GM04504 (cell line): ENCODE data around the gene NEU3.
A peak's percentile ranks its signal among the peaks of the same experiment; 100 is the strongest.
"Not testable (repeated sequence)": the region's sequence is repeated elsewhere in the genome, so short reads cannot be mapped to it uniquely, and the experiment has no call there.

ENCODE experiments used
- DNase-seq: peaks from one replicate; pipeline ENCODE4 v3.0.0-alpha.2; 2012; ENCODE audit warnings: low read depth

The NEU3 gene, protein sequence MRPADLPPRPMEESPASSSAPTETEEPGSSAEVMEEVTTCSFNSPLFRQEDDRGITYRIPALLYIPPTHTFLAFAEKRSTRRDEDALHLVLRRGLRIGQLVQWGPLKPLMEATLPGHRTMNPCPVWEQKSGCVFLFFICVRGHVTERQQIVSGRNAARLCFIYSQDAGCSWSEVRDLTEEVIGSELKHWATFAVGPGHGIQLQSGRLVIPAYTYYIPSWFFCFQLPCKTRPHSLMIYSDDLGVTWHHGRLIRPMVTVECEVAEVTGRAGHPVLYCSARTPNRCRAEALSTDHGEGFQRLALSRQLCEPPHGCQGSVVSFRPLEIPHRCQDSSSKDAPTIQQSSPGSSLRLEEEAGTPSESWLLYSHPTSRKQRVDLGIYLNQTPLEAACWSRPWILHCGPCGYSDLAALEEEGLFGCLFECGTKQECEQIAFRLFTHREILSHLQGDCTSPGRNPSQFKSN

DNA sequence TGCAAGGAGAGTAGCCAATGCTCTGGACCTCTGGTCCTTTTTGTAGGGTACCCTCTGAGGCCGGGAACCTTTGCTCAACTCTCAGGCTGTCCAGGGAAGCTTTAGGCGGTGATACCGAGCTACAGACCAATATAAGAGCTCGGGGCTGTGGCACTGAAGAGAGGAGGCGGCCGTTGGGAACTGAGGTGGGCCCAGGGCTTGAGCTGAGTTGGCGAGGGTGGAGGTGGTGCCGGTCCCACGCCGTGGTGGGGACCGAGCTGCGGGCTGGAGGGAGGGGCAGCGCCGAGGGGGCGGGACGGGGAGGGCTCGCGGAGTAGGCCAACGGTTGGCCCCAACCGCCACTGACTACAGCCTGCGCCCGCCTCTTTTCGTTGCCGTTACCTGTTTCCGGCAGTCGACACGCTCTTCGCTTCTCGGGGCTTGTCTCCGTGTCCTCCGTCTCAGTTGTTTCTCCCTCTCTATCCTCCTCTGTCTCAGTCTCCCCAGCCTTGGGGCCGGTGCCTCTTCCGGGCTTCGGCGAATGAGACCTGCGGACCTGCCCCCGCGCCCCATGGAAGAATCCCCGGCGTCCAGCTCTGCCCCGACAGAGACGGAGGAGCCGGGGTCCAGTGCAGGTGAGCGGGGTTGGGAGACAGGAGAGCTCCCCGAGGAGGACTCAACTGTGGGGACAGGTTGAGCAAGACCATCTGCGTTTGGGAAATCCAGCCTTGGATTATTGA lies at the start of gene NEU3:
TSS of gene NEU3 (plus strand) at position 393 of the 719 bp plus-strand sequence. CDS start at position 521, 128 bp downstream.
- peak; percentile 43 for DNase-seq

GRCh38 chr11:74941492-74941891 lies 47.2 kb upstream of the NEU3 start:
- DNase-seq = no peak

GRCh38 chr11:74942073-74942759 lies 46.5 kb upstream of the NEU3 start:
- DNase-seq = no peak

DNA sequence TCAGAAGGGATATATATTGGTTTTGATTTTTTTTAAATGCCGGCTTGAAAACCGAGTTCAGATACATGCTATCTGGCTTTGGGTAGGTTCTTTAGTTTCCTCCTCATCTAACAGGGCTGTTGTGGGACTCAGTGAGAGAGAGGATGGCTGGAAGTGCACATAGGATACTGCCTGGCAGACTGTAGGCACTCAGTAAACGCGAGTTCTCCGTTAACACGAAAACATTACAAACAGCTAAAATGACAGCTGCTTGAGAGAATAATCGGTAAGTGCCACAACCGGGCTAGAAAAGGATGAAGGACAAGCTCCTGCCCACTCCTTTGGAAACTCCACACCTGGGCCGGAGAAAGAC lies 40.2 kb upstream of the NEU3 start:
- DNase-seq = no peak

- DNase-seq = peak; percentile 94
Observed at GRCh38 chr11:74948898-74949752, 39.6 kb upstream of the NEU3 start, which contains the start of the genes SPCS2 and XRRA1. SPCS2 (plus strand) TSS chr11:74949266; CDS start chr11:74949286, 20 bp downstream. XRRA1 (minus strand) TSS chr11:74949091; CDS start chr11:74940878, 8,213 bp downstream.

DNA sequence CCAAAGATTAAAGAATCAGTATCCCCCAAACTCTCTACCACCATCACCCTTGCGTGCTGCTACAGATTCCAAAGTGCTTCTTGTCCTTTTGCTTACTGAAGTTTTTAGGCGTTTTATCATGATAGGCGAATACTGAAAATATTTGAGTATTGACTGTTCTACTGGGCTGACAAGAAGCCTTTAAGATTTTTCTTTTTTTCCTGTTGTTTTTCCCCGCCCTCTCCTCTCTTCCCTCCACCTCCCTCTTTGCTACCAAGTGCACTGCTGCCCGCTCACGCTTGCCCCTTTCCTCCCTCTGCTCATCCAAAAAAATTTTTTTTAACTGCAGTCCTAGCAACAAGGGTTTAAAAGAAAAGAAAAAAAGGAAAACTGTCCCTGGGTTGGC lies 39.0 kb upstream of the NEU3 start:
- no peak for DNase-seq

DNA sequence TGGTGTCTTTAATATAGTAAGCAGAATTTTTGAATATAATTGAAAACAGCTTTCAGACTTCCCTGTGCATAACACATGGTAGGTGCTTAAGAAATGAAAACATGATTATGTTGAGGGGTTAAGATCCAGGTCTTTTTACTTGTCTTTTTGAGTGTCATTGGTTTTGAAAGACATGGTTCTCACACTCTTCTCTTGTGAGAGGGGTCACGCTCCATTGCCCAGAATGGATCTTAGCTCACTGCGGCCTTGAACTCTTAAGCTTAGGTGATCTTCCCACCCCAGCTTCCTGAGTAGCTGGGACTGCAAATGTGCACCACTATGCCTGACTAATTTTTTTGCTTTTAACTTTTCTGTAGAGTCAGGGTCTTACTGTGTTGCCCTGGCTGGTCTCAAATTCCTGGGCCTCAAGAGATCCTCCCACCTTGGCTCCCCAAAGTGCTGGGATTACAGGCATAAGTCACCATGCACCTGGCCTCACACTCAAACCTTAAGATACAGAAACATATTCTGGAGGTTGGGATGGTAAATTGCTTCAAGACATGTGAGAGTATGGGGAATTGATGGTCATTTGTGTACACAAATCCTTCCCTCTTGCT lies 38.3 kb upstream of the NEU3 start:
- no peak for DNase-seq

DNA sequence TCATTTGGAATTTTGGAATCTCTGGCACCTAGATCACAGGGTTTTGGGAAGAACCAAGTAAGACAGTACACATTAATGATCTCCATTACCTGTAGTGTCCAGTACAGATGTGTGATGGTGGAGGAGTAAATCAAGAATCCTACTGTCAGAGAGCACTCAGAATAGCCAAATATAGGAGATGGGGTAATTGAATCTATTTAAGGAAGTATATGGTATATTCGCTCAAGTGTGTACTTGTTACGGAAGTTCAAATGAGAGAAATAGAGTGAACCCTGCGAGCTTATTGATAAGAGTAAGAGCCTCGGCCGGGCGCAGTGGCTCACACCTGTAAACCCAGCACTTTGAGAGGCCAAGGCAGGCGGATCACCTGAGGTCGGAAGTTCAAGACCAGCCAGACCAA lies 37.5 kb upstream of the NEU3 start:
- DNase-seq = no peak

GRCh38 chr11:74952752-74953151 lies 36.0 kb upstream of the NEU3 start:
- DNase-seq = no peak

GRCh38 chr11:74953451-74953850 lies 35.3 kb upstream of the NEU3 start:
- no peak for DNase-seq

DNA sequence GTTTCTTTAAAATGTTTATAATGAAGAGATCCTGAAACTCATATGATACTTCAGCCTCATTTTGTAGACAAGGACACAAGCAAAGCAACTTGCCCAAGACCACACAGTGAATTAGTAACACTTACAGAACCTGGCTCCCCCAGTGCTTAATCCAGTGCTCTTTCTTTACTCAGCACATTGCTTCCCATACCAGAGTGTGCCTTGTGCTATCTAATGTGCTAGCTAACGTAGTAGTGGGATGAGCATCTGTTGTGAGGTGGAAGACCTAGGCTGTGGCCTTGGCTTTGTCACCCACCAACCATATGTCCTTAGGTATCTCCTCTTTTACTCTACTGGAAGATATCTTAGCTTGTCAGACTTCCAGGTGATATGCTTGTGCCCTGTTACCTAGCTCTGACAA lies 34.5 kb upstream of the NEU3 start:
- no peak for DNase-seq

- DNase-seq = no peak
Observed at GRCh38 chr11:74956397-74957015, 32.2 kb upstream of the NEU3 start.

DNA sequence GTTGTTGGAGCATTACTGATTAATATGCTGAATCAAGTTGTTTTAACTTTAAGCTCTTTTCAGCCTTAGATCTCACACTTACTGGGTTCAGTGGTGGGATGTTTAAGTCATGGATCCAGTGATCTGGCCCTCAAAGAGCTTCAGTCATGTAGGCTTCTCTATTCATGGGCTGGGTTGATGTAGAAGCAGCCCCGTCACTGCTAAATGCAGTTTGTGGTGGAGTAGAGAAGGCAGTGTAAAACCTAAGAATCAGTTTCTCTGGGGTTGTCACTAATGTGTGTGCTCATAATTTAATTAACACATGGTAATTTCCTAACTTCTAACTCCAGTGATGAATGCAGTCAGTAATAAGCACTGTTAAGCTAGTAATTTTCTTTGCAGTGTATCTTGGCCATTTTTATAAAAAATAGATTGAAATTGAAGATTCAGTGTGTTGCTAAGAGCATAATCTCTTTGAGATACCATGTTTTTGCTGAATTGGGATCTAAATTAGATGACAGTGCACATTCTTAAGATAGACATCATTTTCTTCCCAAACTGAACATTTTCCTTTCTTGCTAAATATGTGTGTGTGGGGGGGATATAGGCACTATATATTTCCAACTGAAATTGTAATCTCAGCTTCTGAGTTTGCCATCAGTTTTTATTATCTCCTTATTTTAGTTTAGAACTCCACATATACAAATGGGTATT lies 30.6 kb upstream of the NEU3 start:
- no peak for DNase-seq

- not testable (repeated sequence) for DNase-seq
Observed at GRCh38 chr11:74960128-74960527, 28.6 kb upstream of the NEU3 start.

GRCh38 chr11:74966651-74967050 lies 22.1 kb upstream of the NEU3 start:
- no peak for DNase-seq

GRCh38 chr11:74970852-74971395 lies 17.8 kb upstream of the NEU3 start:
- DNase-seq = no peak

DNA sequence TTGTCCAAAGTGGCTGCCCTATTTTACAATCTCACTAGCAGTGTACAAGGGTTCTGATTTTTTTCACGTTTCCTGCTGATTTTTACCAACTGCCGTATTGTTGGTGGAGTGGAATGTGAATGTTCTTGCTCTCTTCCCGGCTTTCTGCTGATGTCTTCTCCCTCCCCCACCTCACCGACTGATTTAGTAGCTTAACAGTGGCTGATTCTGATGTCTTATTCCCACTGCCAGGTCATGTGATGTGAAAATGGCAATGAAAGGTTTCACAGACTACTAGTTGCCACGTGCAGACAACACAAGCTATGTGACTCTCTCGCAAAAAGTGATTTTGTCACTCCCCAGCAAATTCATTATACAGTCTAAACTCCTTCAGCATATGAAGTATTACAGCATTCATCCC lies 17.3 kb upstream of the NEU3 start:
- no peak for DNase-seq

DNA sequence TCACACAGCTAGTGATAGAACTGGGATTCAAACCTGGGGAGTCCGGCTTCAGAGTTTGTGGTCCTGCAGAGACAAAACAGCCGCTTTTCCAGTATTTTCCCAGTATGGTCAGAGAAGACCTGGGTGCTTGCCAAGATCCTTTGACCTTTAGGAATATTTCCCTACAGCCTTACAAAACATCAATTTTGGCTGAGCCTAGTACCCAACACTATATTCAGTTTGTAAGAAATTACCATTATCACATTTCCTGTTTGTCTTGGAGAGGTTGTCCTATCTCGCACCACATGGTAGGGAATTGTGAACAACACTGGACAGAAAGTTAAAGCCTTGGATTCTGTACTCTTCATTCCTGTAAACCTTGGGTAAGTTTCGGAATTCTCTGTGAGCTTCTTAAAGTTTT lies 10.7 kb upstream of the NEU3 start:
- no peak for DNase-seq

- DNase-seq = no peak
Observed at GRCh38 chr11:74980634-74981033, 8.1 kb upstream of the NEU3 start.

DNA sequence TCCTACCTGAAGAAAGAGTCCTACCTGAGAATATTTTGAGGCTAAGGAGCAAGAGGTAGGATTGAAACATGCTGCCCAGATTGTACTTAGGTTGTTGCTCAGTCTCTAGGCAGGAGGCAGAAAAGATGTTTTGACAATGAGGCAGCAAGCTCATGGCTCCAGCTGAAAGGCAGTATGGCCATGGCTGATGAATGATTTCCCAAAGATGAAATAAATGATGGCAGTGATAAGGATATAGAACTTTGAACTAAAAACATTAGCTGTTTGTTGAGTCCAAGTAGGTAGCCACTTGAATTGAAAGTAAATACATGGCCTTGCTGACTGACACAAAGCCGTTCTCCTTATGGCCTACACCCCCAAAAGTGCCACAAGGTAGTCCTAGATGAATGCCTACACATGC lies 6.8 kb upstream of the NEU3 start:
- DNase-seq = no peak
